Activated T-helper 1 cell treated with anti-CD3 and anti-CD28 coated beads, Interleukin-12 subunit alpha, Interleukin-12 subunit beta, Interleukin-2, Interleukin-4 antibody, amounts not matched to agents 30 ng/mL and 10 ng/mL and 1 ng/mL, durations not matched to agents 14 hours and 24 hours and 36 hours (primary cell): ENCODE results near the gene CDK5RAP2. TPM values are rescaled to one million over a fixed set of nuclear protein-coding genes. Genes with fewer than 3 reads are reported as not detected.
A peak's percentile ranks its signal among the peaks of the same experiment; 100 is the strongest.

Experiments used
- DNase-seq: peaks from one replicate; pipeline ENCODE4 v3.0.0; 2021; ENCODE audit warnings: low spot score
- H3K27ac Mint-ChIP-seq: one replicate; pipeline ENCODE4 v1.8.0; 2021; ENCODE audit warnings: mild to moderate bottlenecking, mixed read lengths
- H3K27me3 Mint-ChIP-seq: one replicate; pipeline ENCODE4 v1.8.0; 2022; ENCODE audit warnings: mild to moderate bottlenecking, moderate library complexity, mixed read lengths; ENCODE audit not compliant: insufficient read depth
- H3K36me3 Mint-ChIP-seq: one replicate; pipeline ENCODE4 v1.8.0; 2021; ENCODE audit warnings: low read depth, mixed read lengths
- H3K4me1 Mint-ChIP-seq: one replicate; pipeline ENCODE4 v1.8.0; 2021; ENCODE audit warnings: low read depth, mixed read lengths
- H3K4me3 Mint-ChIP-seq: one replicate; pipeline ENCODE4 v1.8.0; 2021; ENCODE audit warnings: mild to moderate bottlenecking, moderate library complexity, mixed read lengths
- H3K9me3 Mint-ChIP-seq: one replicate; pipeline ENCODE4 v1.8.0; 2021; ENCODE audit warnings: mixed read lengths
- intact Hi-C: fragments of 100-400 bp; cut with micrococcal nuclease; formaldehyde crosslinking; loops from one replicate; pipeline ENCODE4 v1.15.1; 2024
- total RNA-seq: library from RNA; stranded (reverse); gene quantifications from 2 replicates; pipeline ENCODE4 v1.2.3, GENCODE V29; 2022

Gene CDK5RAP2
- total RNA-seq, 1 donor from 2014 or later, result 60.3 TPM

GRCh38 chr9:120442308-120442995 lies 137.5 kb downstream of the CDK5RAP2 start:
- Mint-ChIP-seq H3K4me1 (peaks cover 31% of the 10 kb centered on the region), H3K4me3 (no peak overlapping the region), H3K27me3 (no peaks in the 10 kb centered on the region), H3K36me3 (peaks cover 43% of the 10 kb centered on the region), H3K9me3 (no peaks in the 10 kb centered on the region), H3K27ac (no peak overlapping the region)
- intact Hi-C loops, result no loop called here
- no peak for DNase-seq

DNA sequence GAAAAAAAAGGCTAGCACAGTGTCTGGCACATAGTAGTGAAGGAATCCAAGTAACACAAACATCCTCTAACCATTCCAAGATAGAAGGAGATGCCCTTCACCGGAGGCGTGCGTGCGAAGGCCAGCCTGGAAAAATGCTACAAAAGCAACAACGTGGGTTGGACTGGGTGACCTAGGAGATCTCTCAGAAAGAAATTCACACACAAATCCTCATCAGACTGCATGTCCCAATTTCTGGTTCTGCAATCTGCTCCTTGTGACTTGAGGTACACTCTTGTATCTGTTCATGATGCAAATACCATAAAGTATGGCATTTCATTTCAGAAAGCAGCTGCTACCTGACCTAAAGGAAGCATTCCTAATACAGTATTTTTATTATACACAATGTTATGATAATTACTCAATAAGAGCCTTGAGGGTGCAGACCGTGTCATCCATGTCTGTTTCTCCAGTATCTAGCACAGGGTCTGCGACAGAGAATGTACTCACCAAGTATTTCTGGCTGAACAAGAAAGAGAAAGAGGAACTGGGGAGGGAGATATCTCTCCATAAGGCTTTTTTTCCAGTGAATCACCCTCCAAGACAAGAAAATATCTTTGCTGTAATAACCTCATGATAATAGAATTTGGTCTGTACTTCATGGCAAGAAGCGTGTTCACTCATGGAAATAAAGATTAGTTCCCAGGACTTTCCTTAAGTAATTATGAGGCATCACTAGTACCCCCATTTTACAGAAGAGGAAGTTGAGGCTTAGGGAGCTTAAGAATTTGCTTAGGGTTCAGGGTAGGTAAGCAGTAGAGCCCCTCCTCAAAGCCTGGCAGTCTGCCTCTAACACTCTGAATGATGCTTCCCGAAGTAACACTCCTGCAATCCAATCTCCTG lies 138.3 kb downstream of the CDK5RAP2 start:
- intact Hi-C loops, result no loop called here
- DNase-seq, result no peak
- H3K27ac Mint-ChIP-seq, result no peak overlapping the region
- H3K4me1 Mint-ChIP-seq, result peaks cover 38% of the 10 kb centered on the region
- H3K4me3 Mint-ChIP-seq, result no peak overlapping the region
- peaks cover 42% of the 10 kb centered on the region for H3K36me3 Mint-ChIP-seq
- H3K9me3 Mint-ChIP-seq, result no peaks in the 10 kb centered on the region
- H3K27me3 Mint-ChIP-seq, result no peaks in the 10 kb centered on the region

GRCh38 chr9:120440791-120441190 lies 139.2 kb downstream of the CDK5RAP2 start:
- Mint-ChIP-seq H3K36me3 (peaks cover 43% of the 10 kb centered on the region), H3K27me3 (no peaks in the 10 kb centered on the region), H3K27ac (no peak overlapping the region)

DNA sequence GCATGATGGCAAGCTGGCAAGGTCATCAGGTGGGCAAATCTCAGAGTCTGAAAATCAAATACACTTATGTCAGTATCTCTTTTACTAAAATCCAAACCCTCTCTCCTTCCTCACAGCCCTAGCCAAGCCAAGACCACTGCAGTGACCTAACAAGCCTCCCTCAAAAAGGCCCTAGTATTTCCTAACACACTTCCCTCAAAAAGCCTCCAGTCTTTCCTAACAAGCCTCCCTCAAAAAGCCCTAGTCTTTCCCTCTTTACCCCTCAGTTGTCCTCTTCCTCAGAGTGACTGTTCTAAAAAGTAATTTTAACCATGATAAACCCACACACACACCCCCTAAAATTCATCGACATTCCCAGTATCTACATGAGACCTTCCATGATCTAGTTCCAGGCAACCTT lies 140.0 kb downstream of the CDK5RAP2 start:
- Mint-ChIP-seq H3K27me3 (no peaks in the 10 kb centered on the region), H3K36me3 (peaks cover 47% of the 10 kb centered on the region), H3K4me3 (no peak overlapping the region), H3K4me1 (peaks cover 38% of the 10 kb centered on the region), H3K9me3 (no peaks in the 10 kb centered on the region), H3K27ac (no peak overlapping the region)
- intact Hi-C loops, result no loop called here
- DNase-seq, result no peak

More at GRCh38 chr9:120440791-120441190, 139.2 kb downstream of the CDK5RAP2 start:
- H3K9me3 Mint-ChIP-seq, result no peaks in the 10 kb centered on the region
- no peak overlapping the region for H3K4me3 Mint-ChIP-seq
- DNase-seq, result no peak
- intact Hi-C loops, result no loop called here
- H3K4me1 Mint-ChIP-seq, result peaks cover 38% of the 10 kb centered on the region

DNA sequence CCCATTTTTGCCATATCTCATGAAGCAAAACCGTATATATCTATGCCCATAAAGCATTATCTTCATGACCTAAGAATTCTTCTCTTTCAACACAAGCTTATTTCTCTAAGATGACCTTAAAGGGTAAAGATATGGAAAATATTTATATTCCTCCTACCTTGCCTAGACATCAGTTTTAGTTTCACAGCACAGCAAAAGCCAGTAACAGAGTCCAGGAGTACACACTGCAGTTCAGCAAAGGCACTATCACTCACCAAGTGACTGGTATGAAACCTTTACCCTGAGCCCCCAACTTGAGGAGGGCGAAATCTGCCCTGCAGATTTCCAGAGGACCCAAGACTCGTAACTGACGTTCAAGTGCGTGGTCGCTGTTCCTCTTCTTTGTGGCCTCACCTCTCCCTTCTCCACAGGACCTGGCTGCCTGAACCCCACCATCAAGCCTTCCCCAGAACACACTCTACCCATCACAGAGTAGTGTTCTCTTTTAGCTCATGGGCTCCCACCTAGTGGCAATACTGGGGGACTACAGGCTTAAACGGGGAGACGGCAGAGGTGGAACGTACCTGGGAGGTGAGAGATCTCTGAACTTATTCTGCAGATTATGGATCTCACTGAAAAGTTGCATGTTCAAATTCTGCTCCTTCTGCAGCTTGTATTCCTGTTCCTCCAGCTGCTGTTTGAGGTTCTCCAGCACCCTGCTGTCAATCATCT lies 141.0 kb downstream of the CDK5RAP2 start:
- no peak overlapping the region for H3K4me3 Mint-ChIP-seq
- DNase-seq, result no peak
- H3K4me1 Mint-ChIP-seq, result peaks cover 38% of the 10 kb centered on the region
- no peaks in the 10 kb centered on the region for H3K27me3 Mint-ChIP-seq
- H3K36me3 Mint-ChIP-seq, result peaks cover 51% of the 10 kb centered on the region
- no peaks in the 10 kb centered on the region for H3K9me3 Mint-ChIP-seq
- peak overlapping the region; percentile 45 for H3K27ac Mint-ChIP-seq
- intact Hi-C loops, result loop anchor here (1.0 kb wide), 1 partner anchor 45 kb away; no protein-coding TSS in a partner anchor

GRCh38 chr9:120438111-120438510 lies 141.9 kb downstream of the CDK5RAP2 start:
- DNase-seq, result peak; percentile 17
- Mint-ChIP-seq H3K4me3 (no peak overlapping the region), H3K27me3 (no peaks in the 10 kb centered on the region), H3K36me3 (peaks cover 50% of the 10 kb centered on the region), H3K9me3 (no peaks in the 10 kb centered on the region), H3K27ac (peak overlapping the region; percentile 69), H3K4me1 (peaks cover 43% of the 10 kb centered on the region)
- intact Hi-C loops, result loop anchor here (1.0 kb wide), 1 partner anchor 44 kb away; no protein-coding TSS in a partner anchor

GRCh38 chr9:120436983-120437475 lies 142.9 kb downstream of the CDK5RAP2 start:
- Mint-ChIP-seq H3K4me3 (no peak overlapping the region), H3K4me1 (peaks cover 43% of the 10 kb centered on the region), H3K27ac (no peak overlapping the region), H3K9me3 (no peaks in the 10 kb centered on the region), H3K36me3 (peaks cover 42% of the 10 kb centered on the region), H3K27me3 (no peaks in the 10 kb centered on the region)
- intact Hi-C loops, result no loop called here
- DNase-seq, result no peak

DNA sequence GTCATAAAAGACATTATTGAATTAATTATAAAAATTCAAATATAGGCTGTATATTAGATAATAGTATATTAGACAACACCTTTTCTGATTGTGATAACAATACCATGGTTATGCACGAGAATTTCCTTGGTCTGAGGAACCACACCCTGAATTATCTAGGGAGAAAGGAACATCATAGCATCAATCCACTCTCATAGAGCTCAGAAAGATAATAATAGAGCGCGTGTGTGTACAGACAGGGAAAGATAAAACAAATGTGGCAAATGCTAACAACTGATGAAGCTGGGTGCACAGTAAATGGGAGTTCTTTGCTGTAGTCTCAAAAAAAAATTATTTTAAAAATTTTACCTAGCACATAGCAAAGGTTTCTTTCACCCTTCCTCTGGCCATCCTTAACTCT lies 143.5 kb downstream of the CDK5RAP2 start:
- no peak overlapping the region for H3K27ac Mint-ChIP-seq
- no peaks in the 10 kb centered on the region for H3K27me3 Mint-ChIP-seq
- intact Hi-C loops, result no loop called here
- H3K9me3 Mint-ChIP-seq, result no peaks in the 10 kb centered on the region
- no peak overlapping the region for H3K4me3 Mint-ChIP-seq
- peaks cover 45% of the 10 kb centered on the region for H3K36me3 Mint-ChIP-seq
- no peak for DNase-seq
- H3K4me1 Mint-ChIP-seq, result peaks cover 43% of the 10 kb centered on the region

DNA sequence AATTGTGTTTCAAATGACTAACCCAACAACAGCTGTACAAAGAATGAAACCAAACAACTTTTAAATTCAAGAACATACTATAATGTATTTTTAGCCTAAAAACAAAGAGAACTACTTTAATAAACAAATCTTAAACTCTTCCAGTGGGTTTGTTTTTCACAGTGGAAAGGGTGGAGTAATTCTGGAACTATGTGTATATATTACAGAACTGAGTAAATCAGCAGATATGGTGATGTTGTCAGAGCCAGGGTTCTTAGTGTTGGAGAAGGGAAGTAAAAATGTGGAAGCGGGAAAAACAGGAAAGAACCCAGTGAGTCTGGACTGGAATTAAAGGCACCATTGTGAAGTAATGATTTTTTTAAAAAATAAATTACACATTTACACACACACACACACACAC lies 144.9 kb downstream of the CDK5RAP2 start:
- H3K4me3 Mint-ChIP-seq, result no peak overlapping the region
- DNase-seq, result no peak
- intact Hi-C loops, result no loop called here
- peaks cover 38% of the 10 kb centered on the region for H3K4me1 Mint-ChIP-seq
- no peaks in the 10 kb centered on the region for H3K9me3 Mint-ChIP-seq
- no peaks in the 10 kb centered on the region for H3K27me3 Mint-ChIP-seq
- peaks cover 44% of the 10 kb centered on the region for H3K36me3 Mint-ChIP-seq
- H3K27ac Mint-ChIP-seq, result no peak overlapping the region

DNA sequence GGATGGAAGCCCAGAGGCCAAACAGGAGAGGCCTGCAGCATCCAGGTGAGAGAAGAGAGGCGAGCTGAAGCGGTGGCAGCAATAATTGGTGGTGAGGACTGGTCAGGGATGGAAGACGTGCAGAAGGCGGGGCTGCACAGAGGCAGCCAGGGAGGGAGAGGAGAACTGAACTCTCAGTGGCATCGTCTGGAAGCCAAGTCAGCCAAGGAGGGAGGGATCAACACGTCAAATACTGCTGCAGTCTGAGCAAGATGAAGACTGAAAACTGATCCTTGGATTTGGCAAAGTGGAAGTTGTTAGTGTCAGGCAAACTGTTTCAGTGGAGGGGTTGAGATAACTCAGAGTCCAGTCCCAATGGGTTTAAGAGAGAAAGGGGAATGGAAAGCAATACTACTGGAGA lies 145.4 kb downstream of the CDK5RAP2 start:
- H3K27me3 Mint-ChIP-seq, result no peaks in the 10 kb centered on the region
- H3K4me1 Mint-ChIP-seq, result peaks cover 32% of the 10 kb centered on the region
- no peak overlapping the region for H3K4me3 Mint-ChIP-seq
- peaks cover 43% of the 10 kb centered on the region for H3K36me3 Mint-ChIP-seq
- no peak overlapping the region for H3K27ac Mint-ChIP-seq
- no peaks in the 10 kb centered on the region for H3K9me3 Mint-ChIP-seq
- no peak for DNase-seq
- intact Hi-C loops, result no loop called here

- intact Hi-C loops, result no loop called here
- no peak for DNase-seq
- H3K9me3 Mint-ChIP-seq, result no peaks in the 10 kb centered on the region
- peaks cover 24% of the 10 kb centered on the region for H3K4me1 Mint-ChIP-seq
- H3K4me3 Mint-ChIP-seq, result no peak overlapping the region
- H3K27ac Mint-ChIP-seq, result no peak overlapping the region
- H3K36me3 Mint-ChIP-seq, result peaks cover 35% of the 10 kb centered on the region
- H3K27me3 Mint-ChIP-seq, result no peaks in the 10 kb centered on the region
Observed at GRCh38 chr9:120433701-120434100, 146.3 kb downstream of the CDK5RAP2 start.

- intact Hi-C loops, result no loop called here
- Mint-ChIP-seq H3K36me3 (peaks cover 30% of the 10 kb centered on the region), H3K27me3 (no peaks in the 10 kb centered on the region), H3K9me3 (no peaks in the 10 kb centered on the region), H3K4me1 (peaks cover 13% of the 10 kb centered on the region), H3K27ac (no peak overlapping the region), H3K4me3 (no peak overlapping the region)
- DNase-seq, result no peak
Observed at GRCh38 chr9:120432600-120432999, 147.4 kb downstream of the CDK5RAP2 start.
